GM18499 (cell line): Measurements from ENCODE around the gene PRSS27.

Experiments
- ATAC-seq: cut with Tn5 transposase; IDR thresholded peaks from one replicate; pipeline ENCODE4 v1.9.1; 2021; ENCODE audit warnings: moderate number of reproducible peaks; ENCODE audit not compliant: insufficient read depth, unreplicated experiment

Gene PRSS27

GRCh38 chr16:2752035-2752849 is 32.2 kb upstream of the PRSS27 start, which contains the start of gene SRRM2:
SRRM2 (plus strand) TSS chr16:2752638; CDS start chr16:2756365, 3,727 bp downstream.
- peak; percentile 69 for ATAC-seq

GRCh38 chr16:2751577-2752034 is 31.6 kb upstream of the PRSS27 start:
- ATAC-seq, result no peak

- no peak for ATAC-seq
These were observed 29.9 kb upstream of the PRSS27 start for GRCh38 chr16:2749936-2750335.

- ATAC-seq, result no peak
These were observed 29.5 kb upstream of the PRSS27 start for GRCh38 chr16:2749476-2749875.

- ATAC-seq, result no peak
These were observed 28.9 kb upstream of the PRSS27 start for GRCh38 chr16:2748757-2749455.

GRCh38 chr16:2745961-2746360 is 25.9 kb upstream of the PRSS27 start:
- ATAC-seq, result no peak

- ATAC-seq, result no peak
These were observed 25.3 kb upstream of the PRSS27 start for GRCh38 chr16:2745116-2745890.

GRCh38 chr16:2744711-2745110 is 24.7 kb upstream of the PRSS27 start:
- ATAC-seq, result no peak

GRCh38 chr16:2743007-2743810 is 23.2 kb upstream of the PRSS27 start:
- ATAC-seq, result no peak

GRCh38 chr16:2742323-2743006 is 22.4 kb upstream of the PRSS27 start:
- no peak for ATAC-seq

- no peak for ATAC-seq
These were observed 21.1 kb upstream of the PRSS27 start for GRCh38 chr16:2741168-2741567.

- no peak for ATAC-seq
These were observed 20.5 kb upstream of the PRSS27 start for GRCh38 chr16:2740476-2740875.

GRCh38 chr16:2739625-2740430 is 19.8 kb upstream of the PRSS27 start:
- ATAC-seq, result no peak

- ATAC-seq, result no peak
These were observed 18.6 kb upstream of the PRSS27 start for GRCh38 chr16:2738615-2739014.

GRCh38 chr16:2737895-2738418 is 17.9 kb upstream of the PRSS27 start:
- no peak for ATAC-seq

- ATAC-seq, result no peak
These were observed 17.2 kb upstream of the PRSS27 start for GRCh38 chr16:2737238-2737605.

- ATAC-seq, result no peak
These were observed 16.6 kb upstream of the PRSS27 start for GRCh38 chr16:2736476-2737237.
